NCI-H460 (cell line): ENCODE measurements around the gene WDR5. TPM values are rescaled to one million over a fixed set of nuclear protein-coding genes. Genes with fewer than 3 reads are reported as not detected.

ENCODE experiments used
- DNase-seq: peaks from one replicate; pipeline ENCODE4 v3.0.0-alpha.2; 2016; ENCODE audit warnings: low read depth; ENCODE audit errors: extremely low read depth
- total RNA-seq: library from RNA; depleted of rRNA; stranded (reverse); fragments of >200 nt; shearing (Covaris generic); gene quantifications from 2 replicates; pipeline ENCODE4 v1.2.3, GENCODE V29; 2014

WDR5 gene
- total RNA-seq, 1 experiment from 2014 or later, result 32.3 TPM

- no peak for DNase-seq
These were observed 21.6 kb downstream of the WDR5 start for GRCh38 chr9:134157378-134157885.

- DNase-seq, result no peak
These were observed 22.4 kb downstream of the WDR5 start for GRCh38 chr9:134158242-134158641.

GRCh38 chr9:134158753-134159392, 23.0 kb downstream of the WDR5 start:
- DNase-seq, result no peak

GRCh38 chr9:134159566-134160245, 23.8 kb downstream of the WDR5 start:
- no peak for DNase-seq

GRCh38 chr9:134161647-134162046, 25.8 kb downstream of the WDR5 start:
- DNase-seq, result no peak

- DNase-seq, result no peak
These were observed 26.4 kb downstream of the WDR5 start for GRCh38 chr9:134162212-134162775.

GRCh38 chr9:134162926-134163370, 27.1 kb downstream of the WDR5 start:
- no peak for DNase-seq

GRCh38 chr9:134163371-134164196, 27.7 kb downstream of the WDR5 start:
- DNase-seq, result no peak

GRCh38 chr9:134164879-134165278, 29.0 kb downstream of the WDR5 start:
- DNase-seq, result no peak

- DNase-seq, result no peak
These were observed 29.8 kb downstream of the WDR5 start for GRCh38 chr9:134165357-134166315.

- DNase-seq, result no peak
These were observed 30.5 kb downstream of the WDR5 start for GRCh38 chr9:134166374-134166773.

- no peak for DNase-seq
These were observed 31.6 kb downstream of the WDR5 start for GRCh38 chr9:134167530-134167931.

GRCh38 chr9:134168757-134169550, 33.1 kb downstream of the WDR5 start:
- DNase-seq, result no peak

- no peak for DNase-seq
These were observed 34.0 kb downstream of the WDR5 start for GRCh38 chr9:134169724-134170401.

GRCh38 chr9:134170532-134171315, 34.8 kb downstream of the WDR5 start:
- no peak for DNase-seq

- no peak for DNase-seq
These were observed 35.7 kb downstream of the WDR5 start for GRCh38 chr9:134171316-134172197.
